IPS DF 4.7 (cell line): ENCODE data around the gene DGKB.
"Not testable (repeated sequence)": the region's sequence is repeated elsewhere in the genome, so short reads cannot be mapped to it uniquely, and the experiment has no call there.

Experiments
- DNase-seq: peaks from one replicate; pipeline ENCODE4 v3.0.0-alpha.2; 2013; ENCODE audit warnings: low spot score; ENCODE audit errors: extremely low read depth

Gene DGKB

GRCh38 chr7:14305233-14305866 is 597.2 kb downstream of the DGKB start:
- DNase-seq = no peak

DNA sequence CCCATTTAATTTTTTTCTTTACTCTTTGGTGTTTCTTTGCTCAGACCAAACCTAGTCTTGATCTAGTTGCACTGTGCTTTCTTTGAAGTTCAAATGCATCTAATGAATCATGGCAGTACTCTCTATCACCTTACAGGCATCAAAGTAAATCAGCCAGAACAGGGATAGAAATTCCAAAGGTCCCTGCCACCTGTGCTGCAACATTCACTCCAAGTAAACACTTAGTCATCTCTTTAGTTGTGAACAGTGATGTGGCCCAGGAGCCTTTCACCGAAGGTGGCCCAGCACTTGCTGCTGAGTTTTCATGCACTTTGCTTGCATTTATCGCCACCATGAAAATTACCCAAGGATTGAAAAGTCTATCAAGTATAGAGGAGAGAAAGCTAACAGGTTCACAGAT is 599.0 kb downstream of the DGKB start:
- no peak for DNase-seq

DNA sequence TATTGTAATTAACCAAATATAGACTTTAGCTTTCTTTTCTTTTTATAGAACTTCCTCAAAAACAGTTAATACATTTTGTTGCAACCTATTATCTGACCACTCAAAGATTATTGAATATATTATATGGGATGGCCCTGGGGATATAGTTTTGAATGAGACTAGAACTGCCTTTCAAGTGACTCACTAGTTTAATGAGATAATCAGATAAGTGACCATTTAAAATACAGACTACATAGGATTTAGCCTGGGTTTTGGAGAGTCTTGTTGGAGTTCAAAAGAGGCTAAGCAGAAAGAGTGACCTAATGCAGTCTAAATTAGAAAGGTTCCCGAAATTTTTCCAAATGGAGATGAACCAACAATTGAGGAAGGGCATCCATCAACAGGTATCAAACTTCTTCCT is 607.9 kb downstream of the DGKB start:
- DNase-seq = no peak

DNA sequence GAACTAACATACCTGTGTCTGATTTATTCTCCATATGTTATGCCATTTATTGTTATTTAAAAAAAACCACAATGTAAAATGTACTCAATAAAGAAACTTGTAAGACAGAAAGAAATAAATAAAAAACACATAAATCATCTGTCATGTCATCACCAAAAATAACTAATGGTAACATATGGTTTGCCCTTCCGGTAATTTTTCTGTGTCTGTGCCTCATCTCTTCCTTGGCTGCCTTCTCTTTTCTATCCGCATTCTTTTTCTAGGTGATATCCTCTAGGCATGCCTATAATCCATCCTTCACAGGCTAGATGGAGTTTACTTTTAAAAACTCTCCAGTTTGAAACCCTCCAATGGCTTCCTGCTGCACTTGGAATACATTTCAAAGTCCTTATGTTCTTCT is 609.1 kb downstream of the DGKB start:
- DNase-seq = no peak

DNA sequence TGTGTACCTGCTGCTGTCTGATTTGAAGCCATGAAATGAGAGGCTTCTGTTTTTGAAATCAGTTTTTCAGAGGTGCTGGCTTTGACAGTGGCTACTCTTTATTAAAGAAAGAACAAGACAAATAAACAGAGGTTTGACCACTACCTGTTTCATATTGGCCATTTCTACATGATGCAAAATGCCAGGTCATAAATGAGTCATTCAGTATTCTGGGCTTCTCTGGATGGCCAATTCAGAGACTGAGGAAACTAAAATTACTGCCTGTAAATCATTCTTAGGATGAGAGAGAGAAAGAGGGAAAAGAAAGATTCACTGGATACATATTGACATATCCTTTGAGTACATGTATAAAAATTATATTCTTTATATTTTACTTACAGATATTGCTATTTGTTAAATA is 609.8 kb downstream of the DGKB start:
- DNase-seq = no peak

DNA sequence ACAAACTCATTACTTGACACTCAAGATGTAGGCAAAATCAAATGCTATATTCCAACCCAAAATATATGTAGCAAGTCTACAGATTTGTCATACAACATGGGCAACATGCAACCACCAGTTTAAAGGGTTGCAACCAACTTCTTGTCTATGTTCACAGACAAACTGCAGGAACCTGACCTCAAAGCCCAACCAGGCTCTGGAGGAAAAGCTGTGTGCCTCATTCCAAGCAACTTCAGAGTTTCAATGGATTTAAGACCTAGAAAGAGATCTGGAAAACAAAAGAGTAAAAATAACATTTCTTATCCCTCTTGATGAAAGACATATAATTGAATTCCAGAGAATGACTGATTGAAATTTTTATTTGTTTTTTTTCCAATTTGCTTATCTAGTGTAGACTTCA is 612.6 kb downstream of the DGKB start:
- DNase-seq = no peak

DNA sequence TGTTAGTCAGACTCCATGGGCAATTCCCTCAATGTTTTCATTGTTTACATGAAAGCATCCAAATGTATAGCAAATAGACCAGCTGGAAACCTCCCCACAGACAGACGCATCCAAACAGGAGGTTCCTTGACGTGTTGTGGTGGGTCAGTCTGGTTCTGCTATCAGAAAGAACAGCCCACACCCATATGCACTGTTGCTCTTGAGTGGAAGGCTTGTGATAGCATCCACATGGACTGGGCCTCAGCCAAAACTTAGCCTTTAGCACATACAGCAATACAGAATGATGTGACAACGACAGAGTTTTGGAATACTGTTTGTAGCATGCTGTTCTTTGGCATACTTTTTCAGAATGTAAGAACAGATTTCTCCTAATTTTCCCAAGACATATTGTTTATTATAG is 613.9 kb downstream of the DGKB start:
- DNase-seq = no peak

- no peak for DNase-seq
Observed at GRCh38 chr7:14287398-14287797, 615.2 kb downstream of the DGKB start.

GRCh38 chr7:14286036-14286435 is 616.5 kb downstream of the DGKB start:
- DNase-seq = no peak

DNA sequence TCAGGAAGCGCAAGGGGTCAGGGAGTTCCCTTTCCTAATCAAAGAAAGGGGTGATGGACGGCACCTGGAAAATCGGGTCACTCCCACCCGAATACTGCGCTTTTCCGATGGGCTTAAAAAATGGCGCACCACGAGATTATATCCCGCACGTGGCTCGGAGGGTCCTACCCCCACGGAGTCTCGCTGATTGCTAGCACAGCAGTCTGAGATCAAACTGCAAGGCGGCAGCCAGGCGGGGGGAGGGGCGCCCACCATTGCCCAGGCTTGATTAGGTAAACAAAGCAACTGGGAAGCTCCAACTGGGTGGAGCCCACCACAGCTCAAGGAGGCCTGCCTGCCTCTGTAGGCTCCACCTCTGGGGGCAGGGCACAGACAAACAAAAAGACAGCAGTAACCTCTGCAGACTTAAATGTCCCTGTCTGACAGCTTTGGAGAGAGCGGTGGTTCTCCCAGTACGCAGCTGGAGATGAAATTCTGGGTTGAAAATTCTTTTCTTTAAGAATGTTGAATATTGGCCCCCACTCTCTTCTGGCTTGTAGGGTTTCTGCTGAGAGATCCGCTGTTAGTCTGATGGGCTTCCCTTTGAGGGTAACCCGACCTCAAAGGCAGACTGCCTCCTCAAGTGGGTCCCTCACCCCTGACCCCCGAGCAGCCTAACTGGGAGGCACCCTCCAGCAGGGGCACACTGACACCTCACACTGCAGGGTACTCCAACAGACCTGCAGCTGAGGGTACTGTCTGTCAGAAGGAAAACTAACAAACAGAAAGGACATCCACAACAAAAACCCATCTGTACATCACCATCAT is 623.3 kb downstream of the DGKB start:
- not testable (repeated sequence) for DNase-seq

- no peak for DNase-seq
Observed at GRCh38 chr7:14275356-14275755, 627.2 kb downstream of the DGKB start.

GRCh38 chr7:14271441-14271840 is 631.1 kb downstream of the DGKB start:
- no peak for DNase-seq

DNA sequence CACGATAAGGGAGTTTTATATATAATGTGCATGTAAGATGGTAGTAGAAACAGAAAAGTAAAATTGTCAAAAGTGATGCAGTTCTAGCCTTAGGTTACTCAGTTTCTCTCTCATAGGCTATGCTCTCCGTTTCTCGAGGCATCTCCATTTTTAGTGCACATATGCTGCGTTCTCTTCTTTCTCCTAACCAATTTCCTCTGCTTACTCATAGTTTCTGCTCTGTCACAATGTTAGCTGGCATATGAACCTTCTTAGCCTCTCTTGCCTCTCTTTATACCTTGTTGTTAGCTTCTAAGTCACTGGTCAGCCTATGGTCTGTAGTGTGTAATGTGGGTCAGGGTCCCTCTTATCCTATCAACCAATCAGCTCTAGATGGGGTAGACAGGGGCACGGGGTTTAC is 632.5 kb downstream of the DGKB start:
- no peak for DNase-seq

GRCh38 chr7:14260011-14260410 is 642.5 kb downstream of the DGKB start:
- DNase-seq = no peak

GRCh38 chr7:14258861-14259260 is 643.7 kb downstream of the DGKB start:
- DNase-seq = no peak

GRCh38 chr7:14258441-14258840 is 644.1 kb downstream of the DGKB start:
- DNase-seq = no peak

DNA sequence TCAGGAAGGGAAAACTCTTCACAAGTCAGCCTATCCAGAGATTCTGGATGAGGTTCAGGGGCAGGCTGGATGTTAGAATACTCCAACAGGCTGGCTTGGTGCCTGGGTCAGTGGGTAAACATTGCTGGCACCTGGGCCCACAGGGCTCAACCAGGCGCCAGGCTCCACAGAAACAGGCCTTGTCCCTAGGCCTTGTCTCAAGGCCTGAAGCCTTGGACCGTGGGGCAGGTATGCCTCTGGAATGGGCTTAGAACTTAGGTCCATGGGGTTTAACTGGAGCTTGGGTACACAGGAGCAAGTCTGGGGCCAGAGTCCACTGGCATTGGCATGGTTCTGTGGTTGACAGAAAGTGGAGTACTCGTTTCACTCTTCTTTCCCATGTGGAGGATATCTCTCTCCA is 650.1 kb downstream of the DGKB start:
- no peak for DNase-seq

DNA sequence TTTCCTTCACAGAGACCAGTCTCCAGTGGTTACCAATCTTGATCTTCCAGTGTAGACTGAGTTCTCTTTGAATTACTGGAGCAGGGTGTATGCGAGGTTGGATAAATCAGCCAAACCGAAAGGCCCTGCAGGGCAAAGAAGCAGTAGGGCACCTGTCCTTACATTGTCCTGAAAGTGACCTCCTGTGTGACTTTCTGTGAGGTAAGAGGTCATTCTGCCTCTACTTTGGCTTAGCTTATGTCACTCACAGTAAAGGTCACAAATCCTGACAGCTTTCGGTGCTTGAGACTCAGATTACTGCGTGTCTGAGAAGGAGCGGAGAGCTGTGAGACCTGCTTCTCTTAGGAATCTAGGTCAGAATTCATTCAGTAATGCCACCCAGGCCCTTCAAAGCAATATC is 660.4 kb downstream of the DGKB start:
- DNase-seq = no peak

GRCh38 chr7:14236834-14237233 is 665.7 kb downstream of the DGKB start:
- no peak for DNase-seq

DNA sequence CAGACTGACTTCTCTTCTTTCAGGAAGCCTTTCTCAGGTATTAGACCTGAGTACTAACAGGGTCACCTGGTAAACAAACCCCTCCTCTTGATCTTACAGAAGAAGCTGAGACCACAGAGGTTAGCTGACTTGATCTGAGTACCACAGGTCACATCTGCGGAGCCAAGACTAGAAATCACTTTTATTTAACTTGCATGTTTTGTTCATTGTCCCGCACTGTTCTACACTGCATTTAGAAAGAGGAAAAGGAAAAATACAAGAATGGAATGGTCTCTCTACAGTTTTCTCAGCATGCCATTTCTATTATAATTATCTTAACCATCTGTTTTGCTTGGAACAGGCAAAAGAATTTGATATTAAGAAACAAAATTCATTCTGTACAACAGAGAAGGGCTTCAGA is 667.5 kb downstream of the DGKB start:
- no peak for DNase-seq

DNA sequence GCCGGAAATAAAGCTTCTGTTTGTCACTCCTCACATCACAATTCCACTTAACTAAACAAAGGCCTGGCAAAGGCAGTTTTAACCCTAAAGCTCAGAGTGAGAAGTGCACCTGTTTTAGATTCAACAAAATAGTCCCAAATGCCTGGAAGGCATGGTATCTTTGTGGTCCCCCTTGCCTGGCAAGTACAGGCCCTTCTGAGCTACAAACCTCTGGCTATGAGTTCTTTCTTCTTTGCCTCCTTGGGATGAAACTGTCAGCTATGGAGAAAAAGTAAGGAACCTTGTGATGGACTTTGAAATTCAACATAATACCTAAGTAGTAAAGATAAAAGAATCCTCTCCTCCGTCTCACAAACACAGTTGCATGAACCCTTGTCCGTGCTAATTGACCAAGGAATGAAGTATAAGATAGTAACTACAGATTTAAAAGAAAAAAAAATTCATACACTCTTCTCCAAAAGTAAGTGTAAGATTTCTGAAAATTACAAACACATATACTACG is 668.6 kb downstream of the DGKB start:
- DNase-seq = no peak

DNA sequence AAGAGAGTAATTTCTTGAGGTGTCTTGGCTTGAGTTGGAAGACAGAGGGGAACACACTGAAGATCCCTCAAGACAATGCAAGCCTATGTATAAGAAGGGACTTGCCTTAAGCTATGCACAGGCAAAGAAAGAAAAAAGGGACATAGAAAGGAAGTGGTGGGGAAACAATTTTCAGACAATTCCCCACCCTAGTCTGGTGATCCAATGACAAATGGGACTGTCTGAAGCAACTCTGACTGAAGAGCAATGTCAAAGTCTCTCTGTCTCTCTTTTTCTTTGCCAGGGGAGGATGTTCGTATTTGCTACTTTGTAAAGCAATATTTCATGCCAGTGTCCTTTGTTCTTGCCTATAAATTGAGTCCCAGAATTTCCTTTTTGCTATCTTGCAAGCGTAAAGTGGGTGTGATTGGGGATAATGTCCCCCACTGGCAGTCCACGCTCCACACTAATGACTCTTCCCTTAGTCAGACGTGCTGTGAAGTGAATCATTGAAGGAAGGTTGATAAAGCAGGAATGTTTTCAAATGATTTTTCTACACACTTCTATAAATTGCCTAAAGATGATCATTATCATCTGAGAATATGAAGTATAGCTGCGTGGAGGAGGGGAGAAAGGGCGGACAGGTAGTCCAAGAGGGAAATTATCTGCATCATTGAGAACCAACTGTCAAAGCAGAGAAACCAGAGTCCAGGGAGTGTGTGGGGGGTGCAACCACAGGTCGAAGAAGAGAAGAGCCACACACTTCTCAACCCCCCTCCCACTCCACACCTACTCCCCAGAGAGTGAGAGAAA is 669.3 kb downstream of the DGKB start:
- no peak for DNase-seq
